Glomerular visceral epithelial cell (primary cell): ENCODE data around the gene PNLIPRP1.

ENCODE experiments used
- DNase-seq: peaks from one replicate; pipeline ENCODE4 v3.0.0-alpha.2; 2016; ENCODE audit errors: extremely low spot score

The PNLIPRP1 gene

DNA sequence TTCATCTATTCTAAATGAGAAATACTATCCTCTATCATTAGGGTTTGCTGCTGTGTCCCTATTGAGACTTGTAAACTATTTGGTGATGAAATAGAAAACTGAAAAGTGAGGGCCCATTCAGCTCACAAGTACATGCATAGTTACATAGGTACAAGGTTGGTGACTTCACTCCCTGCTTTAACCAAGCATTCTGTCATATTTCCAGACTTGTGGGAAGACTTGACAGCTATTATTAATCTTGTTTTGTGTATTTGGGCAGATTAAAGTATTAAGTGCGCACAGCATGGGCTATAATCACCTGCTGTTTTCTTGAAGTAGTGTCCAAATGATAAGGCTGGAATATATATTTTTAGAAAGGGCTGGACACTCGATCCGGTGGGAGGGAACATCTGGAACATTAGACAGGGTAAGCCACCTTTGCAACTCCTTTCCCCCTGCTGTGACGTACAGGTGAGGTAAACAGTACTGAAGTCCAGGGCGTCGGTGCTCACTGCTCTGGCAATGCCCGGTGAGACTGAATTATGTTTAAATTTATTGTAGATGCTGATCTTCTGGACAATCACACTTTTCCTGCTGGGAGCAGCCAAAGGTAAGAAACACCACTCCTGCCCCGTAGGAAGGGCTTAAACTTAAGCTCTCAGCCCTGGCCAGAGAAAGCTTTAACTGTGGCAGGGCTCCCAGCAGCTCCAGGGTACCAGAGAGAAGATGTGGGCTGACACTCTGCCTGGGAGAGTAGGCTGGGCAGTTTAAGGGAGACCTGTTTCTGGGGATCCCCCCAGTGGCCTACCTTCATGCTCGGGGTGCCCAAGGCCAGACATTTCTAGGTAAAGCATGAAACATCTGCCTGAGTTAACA lies at the start of gene PNLIPRP1:
TSS of gene PNLIPRP1 (plus strand) at position 370 of the 855 bp plus-strand sequence. CDS start at position 541, 171 bp downstream.
- DNase-seq = no peak

DNA sequence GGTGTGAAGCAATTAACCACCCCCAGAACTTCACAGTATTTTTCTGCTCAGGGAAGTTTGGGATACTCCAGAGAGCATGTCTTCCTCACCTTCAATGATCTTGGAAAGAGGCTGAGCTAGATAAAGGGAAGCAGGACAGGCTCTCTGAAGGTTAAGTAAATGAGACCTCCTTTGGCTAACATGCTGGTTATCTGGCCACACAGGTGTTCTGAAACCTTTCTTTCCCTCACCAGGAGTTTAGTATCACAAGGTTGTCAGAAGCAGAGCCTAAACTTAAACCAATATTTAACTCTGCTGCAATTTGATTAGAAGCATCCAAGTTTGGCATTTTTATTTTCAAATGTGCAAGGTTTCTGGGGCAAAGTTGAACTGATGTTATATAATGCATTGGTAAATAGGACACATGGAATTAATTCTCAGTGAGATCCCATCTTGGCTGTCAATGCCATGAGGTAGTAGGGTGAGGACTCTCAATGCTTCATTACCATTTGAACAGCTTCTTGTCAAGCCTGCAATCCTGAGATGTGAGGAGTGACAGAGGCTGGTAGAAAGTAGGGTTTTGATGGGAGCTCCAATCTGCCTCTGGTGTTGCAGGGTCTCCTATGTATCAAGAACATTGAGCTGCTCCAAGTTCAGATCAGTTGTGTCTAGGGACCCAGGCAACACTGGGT lies 48.6 kb upstream of the PNLIPRP1 start:
- no peak for DNase-seq

DNA sequence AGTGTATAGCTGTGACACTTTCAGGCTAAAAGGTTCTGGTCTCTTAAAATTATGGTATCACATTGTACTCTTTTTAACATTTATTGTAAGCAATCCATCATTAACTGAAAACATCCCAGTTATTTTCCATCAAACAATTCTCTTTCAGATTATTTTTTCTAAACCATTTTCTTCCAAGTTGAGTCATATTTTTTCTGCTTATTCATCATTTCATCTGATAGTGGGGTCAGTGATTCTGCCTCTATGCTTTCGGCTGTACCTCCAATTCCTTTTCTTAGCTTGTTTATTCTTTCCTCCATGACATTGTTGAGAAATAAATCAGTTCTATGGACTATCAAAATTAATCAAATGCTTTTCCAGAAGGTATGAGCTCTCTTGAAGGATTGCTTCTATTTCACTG lies 45.6 kb upstream of the PNLIPRP1 start:
- no peak for DNase-seq

DNA sequence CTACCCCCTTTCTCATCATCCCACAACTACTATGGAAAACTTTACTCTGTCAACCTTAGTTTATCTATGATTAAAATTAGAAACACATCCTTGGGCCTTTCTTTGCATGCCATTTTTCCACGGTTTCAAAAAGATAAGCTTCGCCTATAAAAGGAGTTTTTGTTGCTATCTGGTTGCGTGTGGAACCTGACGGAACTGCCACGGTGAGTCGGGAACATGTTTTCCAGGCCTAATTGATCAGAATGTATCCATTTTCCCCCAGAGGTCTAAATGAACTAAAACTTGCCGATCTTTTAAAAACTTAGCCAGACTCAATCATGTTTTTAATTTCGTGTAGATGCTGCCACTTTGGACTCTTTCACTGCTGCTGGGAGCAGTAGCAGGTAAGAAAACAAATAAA lies 45.0 kb upstream of the PNLIPRP1 start, which contains the start of gene PNLIP:
TSS of gene PNLIP (plus strand) at position 176 of the 400 bp plus-strand sequence. CDS start at position 338, 162 bp downstream.
- DNase-seq = no peak

DNA sequence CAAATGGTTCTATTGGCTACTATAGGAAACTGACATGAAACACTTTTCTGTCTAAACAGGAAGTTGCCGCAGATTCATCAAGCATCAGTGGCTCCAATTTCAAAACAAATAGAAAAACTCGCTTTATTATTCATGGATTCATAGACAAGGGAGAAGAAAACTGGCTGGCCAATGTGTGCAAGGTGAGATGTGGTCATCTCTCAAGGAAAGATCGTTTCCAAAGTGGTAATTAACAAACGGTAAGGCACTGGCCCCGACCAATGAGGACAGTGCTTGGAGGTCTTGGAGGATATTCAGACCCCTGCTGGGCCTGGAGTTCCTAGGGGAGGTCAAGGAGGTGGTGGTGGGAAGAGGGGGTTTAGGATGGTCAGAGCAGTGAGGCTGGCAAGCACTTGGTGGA lies 42.5 kb upstream of the PNLIPRP1 start:
- DNase-seq = no peak

DNA sequence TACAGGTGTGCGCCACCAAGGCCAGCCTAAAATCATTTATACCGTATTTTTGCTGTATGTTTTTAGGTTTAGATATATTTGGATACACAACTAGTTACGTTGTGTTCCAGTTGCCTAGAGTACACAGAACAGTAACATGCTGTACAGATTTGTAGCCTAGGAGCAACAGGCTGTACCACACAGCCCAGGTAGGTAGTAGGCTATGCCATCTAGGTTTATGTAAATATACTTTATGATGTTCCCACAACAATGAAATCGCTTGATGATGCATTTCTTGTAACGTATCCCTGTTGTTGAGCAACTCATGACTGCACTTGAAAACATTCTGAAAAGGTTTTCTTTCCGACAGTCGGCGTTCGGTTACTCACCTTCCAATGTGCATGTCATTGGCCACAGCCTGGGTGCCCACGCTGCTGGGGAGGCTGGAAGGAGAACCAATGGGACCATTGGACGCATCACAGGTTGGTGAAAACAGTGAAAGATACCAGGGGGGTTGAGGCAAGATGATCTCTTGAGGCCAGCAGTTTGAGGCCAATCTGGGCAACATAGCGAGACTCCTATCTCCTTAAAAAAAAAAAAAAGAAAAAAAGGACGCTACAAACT lies 37.3 kb upstream of the PNLIPRP1 start:
- DNase-seq = no peak

DNA sequence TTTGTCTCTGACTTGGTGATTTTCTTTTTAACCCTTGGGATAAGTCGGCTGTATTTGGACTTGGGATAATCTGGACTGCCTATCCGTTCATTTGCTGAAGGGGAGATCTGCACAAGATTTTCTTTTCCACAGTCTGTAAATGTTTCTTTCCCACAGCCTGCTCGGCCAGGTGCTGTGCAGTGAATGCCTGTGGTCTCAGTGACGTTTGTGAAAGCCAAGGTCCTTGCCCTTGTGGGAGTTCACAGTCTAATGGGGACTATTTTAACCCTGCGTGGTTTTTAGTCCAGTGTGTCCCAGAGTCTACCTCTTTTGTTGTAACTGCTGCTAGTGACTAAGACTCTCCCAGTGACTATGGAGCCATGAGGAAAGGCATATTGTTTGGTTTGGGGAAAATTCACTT lies 36.1 kb upstream of the PNLIPRP1 start:
- DNase-seq = no peak

DNA sequence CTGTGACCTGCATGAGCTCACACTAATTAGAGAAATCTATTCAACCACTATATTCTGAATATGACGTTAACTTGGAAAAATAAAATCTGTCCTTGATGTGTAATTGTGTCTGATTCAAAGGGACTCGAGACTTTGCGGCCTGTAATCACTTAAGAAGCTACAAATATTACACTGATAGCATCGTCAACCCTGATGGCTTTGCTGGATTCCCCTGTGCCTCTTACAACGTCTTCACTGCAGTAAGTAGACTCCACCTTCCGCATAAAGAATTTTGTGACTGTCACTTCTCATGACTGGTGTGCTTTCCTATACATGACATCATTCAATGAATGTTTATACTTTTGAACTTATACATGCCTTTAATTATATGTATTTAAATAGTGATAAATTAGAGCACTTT lies 34.9 kb upstream of the PNLIPRP1 start:
- no peak for DNase-seq

DNA sequence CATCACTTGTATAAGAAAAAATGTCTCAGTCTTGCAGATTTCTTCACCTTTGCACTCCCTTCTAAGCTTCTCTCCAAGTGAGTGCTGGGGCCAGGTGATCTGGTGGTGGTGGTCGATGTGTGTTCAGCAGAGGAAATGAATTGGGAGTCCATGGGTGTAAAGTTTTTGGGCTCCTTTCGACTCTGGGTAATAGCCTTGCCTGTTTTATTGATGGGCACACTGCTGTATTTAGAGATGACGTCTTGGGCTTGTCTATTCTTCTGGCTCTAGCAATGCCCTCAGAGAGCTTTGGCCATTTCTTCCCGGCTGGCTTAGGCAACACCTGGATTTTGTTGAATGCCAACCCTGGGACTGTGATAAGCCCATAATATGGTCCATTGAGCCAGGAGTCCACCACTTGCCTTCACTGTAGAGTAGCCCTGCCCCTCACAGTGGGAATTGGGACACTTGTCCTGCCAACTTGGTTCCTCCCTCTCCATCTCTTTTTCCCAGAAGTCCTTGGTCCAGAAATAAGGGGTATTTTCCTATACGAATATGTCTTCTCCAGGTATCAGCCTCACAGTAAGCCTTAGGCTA lies 33.4 kb upstream of the PNLIPRP1 start:
- DNase-seq = no peak

DNA sequence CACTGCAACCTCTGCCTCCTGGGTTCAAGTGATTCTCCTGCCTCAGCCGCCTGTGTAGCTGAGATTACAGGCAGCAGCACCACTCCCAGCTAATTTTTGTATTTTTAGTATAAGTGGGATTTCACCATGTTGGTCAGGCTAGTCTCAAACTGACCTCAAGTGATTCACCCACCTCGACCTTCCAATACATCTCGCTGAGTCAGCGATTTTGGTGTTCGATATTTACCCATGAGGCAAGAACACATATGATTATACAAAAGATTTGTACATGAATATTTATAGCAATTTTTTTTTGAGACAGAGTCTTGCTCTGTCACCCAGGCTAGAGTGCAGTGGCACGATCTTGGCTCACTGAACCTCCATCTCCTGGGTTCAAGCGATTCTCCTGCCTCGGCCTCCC lies 25.2 kb upstream of the PNLIPRP1 start:
- DNase-seq = no peak

DNA sequence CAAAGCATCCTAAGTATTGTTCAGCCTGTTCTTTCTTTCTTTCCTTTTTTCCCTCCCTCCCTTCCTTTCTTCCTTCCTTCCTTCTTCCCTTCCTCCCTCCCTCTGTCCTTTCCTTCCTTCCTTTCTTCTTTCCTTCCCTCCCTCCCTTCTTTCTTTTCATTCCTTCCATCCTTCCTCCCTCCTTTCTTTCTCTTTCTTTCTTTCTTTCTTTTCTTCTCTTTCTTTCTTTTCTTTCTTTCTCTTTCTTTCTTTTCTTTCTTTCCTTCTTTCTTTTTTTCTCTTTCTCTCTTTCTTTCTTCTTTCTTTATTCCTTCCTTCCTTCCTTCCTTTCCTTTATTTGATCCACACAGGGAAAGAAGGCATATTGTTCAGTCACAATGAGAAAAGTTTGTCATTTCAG lies 23.8 kb upstream of the PNLIPRP1 start:
- no peak for DNase-seq

DNA sequence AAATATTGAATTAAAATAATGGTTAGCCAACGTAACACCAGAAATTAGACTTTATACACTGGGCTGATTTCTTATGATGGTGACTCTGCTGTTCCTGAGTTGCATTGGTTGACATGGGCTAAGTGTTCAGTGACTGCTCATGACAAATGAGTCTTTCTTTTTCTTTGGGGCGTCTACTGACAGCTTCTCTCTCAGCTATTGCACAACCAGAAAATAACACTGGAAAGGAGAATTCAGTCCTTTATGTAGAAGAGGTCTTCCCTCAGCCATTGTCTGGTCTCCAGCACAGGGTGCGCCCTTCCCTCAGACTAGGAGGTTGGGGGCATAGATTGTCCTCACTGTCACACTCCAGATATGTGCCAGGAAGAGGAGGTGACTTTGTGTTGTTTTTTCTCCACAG lies 23.4 kb upstream of the PNLIPRP1 start:
- DNase-seq = no peak

DNA sequence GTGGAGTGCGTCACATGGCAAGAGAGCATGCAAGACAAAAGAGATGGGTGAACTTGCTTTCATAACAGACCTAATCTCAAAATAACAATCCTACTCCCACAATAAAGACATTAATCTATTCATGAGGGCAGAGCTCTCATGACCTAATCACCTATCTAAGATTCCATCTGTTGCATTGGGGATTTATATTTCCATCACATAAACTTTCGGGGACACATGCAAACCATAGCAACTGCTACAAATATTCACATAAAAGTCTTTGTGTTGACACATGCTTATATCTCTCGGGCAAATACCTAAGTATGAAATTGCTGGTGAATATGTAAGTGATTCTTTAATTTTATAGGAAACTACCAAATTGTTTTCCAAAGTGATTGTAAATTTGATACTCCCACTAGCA lies 16.0 kb upstream of the PNLIPRP1 start:
- no peak for DNase-seq

DNA sequence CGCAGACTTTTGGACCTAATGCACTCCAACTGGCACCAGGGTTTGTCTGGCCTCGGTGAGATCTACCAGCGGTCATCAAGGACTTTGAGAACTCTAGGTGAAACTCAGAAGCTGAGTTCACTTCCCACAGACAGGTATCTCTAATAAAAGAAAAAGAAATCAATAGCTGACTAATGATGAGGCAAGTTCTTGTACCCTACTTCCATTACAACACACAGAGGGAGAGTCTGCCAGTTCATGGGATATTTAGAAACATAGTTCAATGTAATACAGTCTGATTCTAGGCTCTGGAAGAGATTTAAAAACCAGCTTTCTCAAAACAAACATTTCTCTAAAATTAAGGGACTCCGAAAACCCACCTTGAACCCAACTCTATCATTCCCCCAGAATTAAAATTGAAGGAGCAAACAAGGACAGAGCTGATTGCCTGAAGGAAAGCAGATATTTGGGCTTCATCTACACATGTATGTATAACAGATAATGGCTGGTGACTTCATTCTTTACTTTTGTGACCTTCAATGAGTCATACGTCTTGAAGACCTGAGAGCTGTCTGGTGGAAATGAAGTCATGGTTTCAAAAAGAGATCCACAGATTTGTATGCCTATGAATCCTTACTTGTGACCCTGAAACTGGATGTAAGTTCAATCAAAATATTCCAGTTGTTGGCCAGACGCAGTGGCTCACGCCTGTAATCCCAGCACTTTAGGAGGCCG lies 2.7 kb upstream of the PNLIPRP1 start:
- no peak for DNase-seq

DNA sequence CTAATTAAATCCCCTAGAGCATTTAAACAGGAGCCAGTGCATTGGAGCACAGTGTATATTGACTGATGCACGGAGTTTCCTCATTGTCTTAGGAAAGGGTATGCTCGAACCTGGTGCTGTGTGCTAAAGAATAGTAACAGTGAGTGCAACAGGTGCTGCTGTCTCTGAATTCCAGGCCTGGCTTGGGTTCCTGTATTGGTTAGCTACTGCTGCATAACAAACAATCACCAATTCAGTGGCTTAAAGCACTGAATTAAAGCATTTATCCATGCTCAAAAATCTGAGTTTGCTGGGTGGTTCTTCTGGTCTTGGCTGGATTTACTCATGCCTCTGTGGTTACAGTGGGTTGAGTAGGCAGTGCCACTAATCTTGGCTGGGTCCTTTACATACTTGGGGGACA lies 1.8 kb upstream of the PNLIPRP1 start:
- DNase-seq = no peak

DNA sequence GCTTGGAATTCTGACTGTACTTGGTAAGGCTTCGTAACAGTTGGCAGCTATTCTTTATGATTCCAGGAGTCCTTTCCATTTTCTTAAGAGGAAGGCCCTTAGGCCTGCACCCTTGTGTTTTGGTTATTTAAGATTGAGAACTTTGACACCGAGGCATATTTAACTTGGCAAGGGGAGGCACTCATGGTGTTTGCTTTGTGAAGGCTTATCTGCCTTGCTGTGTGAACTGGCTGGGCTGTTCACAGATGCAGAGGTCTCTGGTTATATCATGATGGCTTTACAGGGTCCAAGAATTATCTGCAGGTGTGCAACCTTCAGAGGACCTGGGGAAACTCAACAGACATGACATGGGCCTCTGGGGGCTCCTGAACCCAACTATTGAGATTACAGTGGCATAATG lies 833 bp upstream of the PNLIPRP1 start:
- DNase-seq = no peak

DNA sequence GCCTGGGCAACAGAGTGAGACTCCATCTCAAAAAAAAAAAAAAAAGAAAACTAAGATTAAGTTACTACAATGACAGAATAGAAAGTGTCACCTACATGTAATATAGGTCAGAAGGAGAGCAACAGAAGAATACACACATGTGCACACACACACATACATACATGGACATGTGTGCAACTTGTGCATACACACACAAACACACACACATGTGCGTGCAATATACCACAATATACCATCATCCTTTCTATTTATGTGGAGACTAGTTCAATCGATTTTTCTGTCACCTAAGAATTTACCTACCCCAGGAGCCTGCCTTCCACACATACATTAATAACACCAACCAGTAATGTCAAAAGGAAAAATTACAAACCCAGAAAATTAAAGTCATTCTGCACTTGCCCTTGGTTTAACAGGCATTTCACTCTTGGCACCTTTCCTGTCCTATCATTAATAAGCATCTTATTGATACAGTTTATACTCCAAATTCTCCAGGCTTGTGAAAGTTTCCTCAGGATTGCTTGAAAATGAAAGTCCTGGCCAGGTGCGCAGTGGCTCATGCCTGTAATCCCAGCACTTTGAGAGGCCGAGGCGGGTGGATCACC lies 2.5 kb downstream of the PNLIPRP1 start:
- no peak for DNase-seq

DNA sequence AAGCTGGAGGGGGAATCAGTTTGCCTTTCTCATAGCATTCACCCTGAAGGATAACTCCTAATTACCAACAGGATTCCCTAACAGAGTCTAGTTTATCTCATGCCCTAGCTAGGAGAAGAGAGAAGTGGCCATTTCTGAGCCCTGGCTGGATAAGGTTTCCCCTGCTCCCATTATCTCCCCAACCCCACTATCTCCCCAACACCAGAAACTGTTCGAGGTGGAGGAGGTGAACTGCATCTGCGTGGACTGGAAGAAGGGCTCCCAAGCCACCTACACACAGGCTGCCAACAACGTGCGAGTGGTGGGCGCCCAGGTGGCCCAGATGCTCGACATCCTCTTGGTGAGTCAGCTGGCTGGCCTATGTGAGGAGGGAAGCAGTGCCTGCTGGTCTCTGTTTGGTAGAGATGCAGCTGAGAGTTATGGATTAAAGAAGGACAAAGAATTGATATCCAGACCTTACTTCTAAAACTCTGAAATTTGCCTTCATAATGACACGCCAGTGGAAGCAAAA lies 3.8 kb downstream of the PNLIPRP1 start:
- DNase-seq = no peak

DNA sequence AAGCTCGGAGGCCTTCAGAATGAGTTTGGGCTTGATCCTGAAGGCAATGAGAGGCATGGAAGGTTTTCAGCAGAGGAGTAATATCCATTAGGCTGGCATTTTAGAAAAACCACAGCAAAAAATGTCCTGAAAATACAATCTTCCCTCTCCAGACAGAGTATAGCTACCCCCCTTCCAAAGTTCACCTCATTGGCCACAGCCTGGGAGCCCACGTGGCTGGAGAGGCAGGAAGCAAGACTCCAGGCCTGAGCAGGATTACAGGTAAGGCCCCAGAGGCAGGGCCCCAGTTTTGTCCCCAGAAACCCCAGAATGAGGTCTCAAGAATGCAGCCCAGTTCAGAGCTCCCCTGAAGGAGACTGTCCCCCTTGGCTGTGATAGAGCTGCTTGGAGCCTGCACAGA lies 5.3 kb downstream of the PNLIPRP1 start:
- DNase-seq = no peak

DNA sequence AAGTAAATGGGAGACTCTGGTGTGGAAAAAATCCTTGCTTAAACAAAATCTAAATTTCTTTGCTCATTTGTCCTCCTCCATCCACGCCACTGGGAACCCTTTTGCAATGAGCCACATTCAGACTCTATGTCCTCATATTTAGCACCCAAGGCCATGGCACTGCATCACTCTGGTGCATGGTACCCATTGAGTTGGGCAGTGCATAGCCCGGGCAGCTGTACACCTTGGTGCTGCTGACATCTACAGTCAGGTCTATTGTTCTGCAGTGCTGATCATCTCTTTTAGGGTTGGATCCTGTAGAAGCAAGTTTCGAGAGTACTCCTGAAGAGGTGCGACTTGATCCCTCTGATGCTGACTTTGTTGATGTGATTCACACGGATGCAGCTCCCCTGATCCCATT lies 6.8 kb downstream of the PNLIPRP1 start:
- DNase-seq = no peak

DNA sequence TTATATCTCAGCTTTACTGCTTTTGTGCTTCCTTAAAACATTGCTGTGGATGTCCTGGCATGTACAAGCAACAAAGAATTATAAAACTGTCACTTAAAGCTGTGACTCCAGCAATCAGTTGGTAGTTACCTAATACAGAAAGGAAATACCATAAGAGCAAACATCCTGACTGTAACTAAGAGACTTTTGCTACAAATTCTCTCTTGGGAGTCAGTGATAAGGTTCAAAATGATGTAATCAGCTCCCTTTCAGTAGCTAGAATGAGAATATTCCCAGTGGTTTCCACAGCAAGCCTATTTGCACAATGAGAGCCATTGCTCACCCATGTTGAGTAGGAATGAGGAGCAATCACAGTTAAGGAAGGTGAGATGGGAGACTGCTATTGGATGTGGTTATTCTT lies 7.6 kb downstream of the PNLIPRP1 start:
- DNase-seq = no peak
